ENCODE data around the gene TUBA8.
"Not testable (repeated sequence)": the region's sequence is repeated elsewhere in the genome, so short reads cannot be mapped to it uniquely, and the experiment has no call there.

TUBA8 gene

DNA sequence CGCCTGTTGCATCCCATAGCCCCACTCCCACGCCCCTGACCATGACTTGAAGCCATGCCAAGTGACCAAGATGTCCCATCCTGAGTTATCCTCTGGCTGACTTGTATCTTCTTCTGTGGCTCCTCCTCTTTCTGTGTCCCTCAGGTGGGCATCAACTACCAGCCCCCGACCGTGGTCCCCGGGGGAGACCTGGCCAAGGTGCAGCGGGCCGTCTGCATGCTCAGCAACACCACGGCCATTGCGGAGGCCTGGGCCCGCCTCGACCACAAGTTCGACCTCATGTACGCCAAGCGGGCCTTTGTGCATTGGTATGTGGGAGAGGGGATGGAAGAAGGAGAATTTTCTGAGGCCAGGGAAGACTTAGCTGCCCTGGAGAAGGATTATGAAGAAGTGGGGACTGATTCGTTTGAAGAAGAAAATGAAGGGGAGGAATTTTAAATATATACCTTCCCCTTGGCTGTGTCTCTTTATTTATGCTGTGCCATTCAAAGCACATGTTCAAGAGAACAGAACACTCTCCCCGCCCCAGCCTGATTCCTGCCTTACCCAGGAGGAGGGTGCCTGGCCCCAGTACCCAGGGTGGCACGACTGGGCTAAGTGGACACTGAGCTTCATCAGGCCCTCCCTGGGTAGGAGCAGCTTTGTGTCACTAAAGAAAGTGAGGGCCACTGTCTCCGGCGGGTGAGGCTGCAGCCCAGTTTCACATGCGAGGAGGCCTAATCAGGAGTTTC lies 20.3 kb downstream of the TUBA8 start:
- no peak for DNase-seq (ENCODE audit: low read depth in 2 of 2)

DNA sequence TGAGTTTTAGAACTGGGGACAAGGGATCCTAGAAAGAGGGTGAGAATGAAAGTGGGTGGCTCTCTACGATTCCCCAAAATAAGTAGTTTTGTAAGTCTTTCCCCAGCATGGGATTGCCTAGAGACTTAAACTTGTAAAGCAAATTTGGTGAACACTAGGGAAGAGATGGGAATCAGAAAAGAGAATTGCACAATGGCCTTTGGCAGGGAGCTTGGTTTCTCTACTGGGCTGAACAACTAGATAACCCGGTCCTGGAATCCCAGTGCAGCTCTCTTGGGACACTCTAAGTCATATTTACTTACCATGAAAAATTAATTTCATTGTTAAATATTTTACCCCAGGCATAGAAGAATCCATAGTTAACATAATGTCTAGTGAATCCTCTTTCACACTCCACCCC lies 22.8 kb downstream of the TUBA8 start:
- no peak for DNase-seq (ENCODE audit: low read depth in 2 of 2)

DNA sequence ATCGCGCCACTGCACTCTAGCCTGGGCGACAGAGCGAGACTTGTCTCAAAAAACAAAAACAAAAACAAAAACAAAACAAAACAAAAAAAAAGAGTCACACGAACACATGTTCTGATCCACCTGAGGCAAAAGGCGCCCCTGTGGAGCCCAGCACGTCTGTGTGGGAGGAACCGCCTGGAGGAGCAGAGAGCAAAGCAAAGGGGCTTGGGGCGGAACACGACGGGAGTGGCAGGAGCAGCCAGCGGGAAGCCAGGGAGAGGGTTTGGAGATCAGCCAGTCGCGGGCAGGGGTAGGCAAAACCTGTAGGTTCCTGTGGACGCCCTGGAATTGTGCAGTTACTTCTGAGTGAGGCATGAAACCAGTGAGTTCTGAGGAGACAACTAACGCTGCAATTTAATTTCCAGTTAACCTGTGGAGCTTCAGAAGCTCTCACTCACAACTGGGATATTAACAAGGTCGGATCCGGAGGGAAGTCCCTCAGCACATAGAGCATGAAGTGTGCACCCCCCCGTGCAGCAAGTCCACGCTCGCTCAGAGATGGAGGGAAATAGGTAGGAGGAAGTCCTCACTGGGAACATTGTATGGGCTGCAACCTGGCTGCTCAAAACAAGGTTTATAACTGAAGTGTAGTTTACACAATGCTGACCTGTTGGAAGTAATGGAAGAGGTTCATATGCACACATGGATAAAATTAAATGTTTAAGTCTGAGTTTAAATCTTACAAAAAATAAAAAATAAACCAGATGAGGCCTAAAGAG lies 26.1 kb downstream of the TUBA8 start:
- DNase-seq (ENCODE audit: low read depth in 2 of 2), result no peak

DNA sequence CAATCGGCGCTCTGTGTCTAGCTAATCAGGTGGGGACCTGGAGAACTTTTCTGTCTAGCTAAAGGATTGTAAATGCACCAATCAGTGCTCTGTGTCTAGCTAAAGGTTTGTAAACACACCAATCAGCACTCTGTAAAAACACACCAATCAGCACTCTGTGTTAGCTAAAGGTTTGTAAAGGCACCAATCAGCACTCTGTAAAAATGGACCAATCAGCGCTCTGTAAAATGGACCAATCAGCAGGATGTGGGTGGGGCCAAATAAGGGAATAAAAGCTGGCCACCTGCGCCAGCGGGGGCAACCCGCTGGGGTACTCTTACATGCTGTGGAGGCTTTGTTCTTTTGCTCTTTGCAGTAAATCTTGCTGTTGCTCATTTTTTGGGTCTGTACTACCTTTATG lies 30.4 kb downstream of the TUBA8 start:
- DNase-seq (ENCODE audit: low read depth in 2 of 2), result not testable (repeated sequence)

DNA sequence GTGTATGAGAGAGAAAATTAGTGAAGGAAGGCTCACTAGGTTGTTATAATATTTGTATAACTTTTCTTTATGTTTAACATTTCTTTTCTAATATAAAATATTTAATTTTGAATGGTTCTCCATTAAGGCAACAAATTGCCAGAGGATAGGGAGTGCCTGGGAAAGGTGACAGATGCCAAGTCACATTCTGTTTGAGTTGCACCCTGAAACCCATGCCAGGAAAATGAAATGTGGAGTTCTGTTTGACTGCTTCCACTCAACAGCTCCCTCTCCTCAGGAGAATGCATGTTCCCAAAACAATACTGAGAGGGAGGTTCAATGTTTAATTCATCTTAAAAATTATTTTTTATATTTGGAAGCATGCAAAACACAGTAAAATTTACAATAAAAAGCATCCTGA lies 33.5 kb downstream of the TUBA8 start:
- no peak for DNase-seq (ENCODE audit: low read depth in 2 of 2)

DNA sequence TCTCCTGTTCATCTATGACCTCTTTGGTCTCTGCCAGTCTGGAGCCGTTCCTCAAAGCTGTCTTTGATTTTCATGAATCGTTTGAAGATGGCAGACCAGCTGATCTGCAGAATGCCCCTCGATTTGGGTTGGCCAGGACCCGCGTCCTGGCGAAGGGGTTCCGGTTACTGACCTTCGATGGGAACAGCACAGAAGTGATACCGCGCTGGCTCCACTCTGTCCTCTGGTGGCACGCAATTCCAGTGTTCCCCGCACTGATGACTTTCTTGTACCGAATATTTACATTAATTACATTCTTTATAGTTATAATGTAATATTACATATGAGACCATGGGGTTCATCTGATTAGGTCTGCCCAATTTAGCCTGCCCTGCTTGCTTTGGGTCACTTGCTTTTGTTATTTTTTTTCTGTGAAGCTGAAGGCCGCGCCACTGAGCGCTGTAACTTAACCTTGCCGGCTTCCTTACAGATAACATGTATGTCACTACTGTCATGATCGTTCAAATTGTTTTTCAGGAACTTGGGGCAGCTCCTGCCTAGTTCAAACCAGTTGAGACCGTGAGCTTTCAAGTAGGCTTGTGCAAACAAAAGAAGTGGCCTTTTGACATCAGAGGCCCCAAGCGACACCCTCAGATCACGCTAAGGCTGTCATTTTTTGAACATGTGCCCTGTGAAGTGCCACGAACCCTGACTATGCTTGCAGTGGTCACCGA lies 35.2 kb downstream of the TUBA8 start:
- no peak for DNase-seq (ENCODE audit: low read depth in 2 of 2)

DNA sequence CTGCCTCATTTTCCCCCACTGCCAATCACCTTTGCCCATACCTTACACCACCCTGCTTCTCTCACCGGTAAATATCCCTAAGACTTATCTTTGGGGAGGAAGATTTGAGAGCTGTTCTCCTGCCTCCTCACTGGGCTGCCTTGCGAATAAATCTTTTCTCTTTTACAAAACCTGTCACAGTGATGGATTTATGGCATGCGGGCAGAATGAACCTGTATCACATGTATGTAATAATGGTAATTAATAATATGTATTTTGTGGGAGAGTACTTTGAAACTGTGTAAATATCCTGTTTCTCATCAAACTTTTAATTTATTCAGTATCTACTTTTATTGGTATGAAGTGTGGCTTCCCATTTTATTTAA lies 35.8 kb downstream of the TUBA8 start:
- no peak for DNase-seq (ENCODE audit: low read depth in 2 of 2)

DNA sequence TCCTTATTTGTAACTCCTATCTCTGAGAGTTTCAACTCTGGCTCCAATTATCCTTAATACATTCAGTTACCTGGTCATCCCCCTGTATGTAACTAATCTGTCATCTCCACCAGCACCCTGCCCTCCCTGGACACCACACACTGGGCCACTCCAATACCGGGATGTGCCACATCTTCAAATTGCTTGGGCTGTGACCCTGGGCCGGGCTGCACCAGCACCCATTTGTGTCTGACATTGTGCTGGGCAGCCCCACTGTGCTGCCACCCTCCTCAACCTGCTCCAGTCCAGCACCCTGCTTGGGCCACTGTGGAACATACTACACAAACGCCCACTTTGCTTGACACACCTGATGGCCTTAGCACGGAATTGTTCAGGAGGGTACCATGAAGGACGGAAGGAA lies 37.2 kb downstream of the TUBA8 start:
- DNase-seq (ENCODE audit: low read depth in 2 of 2), result no peak

DNA sequence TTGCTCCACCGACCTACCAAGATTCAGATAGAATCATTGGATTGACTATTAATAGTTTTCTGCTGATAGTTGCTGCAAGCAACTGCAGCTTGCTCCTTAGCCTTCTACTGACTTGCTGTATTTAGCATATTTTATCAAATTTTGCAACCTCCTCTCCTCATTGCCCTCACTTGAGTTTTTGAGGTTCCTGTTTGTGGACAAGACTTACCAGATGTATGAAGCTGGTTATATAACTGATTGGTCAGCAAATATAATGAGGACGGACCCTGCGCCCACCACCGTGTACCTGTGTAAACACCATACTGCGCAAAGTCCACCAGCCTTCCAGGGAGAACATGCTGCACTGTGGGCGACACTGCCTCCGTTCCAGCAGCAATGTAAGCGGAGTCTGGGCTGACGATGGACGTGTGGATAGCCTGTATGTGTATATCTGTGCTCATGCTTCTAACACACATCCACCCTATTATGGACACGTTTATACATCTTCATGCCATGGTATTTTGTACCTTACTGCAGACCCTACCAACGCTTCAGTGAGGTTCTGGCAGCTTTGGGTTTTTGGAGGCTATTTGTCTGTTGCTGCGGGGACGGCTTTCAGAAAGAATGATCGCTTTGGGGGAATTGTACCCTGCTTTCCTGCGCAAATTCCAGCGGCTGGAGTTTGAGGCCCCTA lies 37.8 kb downstream of the TUBA8 start:
- no peak for DNase-seq (ENCODE audit: low read depth in 2 of 2)

DNA sequence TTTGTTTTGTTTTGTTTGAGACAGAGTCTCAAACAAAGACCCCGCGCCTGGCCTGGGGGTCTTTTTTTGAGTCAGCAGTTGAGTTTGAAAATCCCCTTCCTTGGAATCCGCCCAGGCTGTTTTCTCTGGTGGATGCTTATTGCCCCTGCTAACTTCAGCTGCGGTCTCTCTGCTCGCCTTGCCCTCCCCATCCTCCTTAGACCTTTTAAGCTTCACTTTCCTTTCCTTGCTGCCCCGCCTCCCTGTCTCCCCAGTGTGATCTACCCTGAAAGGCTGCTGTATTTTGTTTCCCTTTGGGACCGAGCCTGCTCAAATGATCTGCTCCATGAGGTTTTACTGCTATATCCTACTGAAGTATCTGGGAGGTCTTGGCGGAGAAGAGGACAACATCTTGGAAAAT lies 41.9 kb downstream of the TUBA8 start:
- no peak for DNase-seq (ENCODE audit: low read depth in 2 of 2)

DNA sequence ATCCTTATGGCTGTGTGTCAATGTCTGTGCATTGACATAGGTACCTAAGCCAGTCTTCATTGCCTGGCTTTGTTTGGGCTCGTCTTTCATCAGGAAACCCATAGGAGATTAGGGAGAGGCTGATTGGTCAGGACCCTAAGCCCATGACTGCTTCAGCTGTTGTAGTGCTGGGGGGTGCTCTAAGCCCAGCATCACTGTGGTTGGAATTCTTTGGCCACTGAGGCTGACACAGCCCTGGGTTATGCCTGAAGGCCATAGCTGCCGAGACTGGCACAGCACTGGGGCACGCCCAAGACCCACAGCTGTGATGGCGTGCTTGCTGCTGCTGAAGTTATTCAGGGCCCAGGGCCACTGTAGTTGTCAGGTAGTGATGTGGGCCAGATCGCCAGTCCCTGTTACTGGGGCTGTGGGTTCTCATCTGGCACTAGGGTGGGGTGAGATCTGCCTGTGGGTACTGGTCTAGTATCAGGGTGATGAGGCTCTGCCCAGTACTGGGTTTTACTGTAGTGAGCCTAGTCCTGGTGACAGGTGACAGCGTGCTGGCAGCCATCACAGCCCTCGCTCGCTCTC lies 44.3 kb downstream of the TUBA8 start:
- no peak for DNase-seq (ENCODE audit: low read depth in 2 of 2)

DNA sequence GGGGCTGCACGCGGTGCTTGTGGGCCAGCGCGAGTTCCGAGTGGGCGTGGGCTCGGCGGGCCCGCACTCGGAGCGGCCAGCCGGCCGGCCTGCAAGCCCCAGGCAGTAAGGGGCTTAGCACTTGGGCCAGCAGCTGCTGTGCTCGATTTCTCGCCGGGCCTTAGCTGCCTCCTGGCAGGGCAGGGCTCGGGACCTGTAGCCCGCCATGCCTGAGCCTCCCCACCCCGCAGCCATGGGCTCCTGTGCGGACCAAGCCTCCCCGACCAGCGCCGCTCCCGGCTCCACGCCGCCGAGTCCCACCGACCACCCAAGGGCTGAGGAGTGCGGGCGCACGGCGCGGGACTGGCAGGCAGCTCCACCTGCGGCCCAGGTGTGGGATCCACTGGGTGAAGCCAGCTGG lies 44.9 kb downstream of the TUBA8 start:
- not testable (repeated sequence) for DNase-seq (ENCODE audit: low read depth in 2 of 2)

DNA sequence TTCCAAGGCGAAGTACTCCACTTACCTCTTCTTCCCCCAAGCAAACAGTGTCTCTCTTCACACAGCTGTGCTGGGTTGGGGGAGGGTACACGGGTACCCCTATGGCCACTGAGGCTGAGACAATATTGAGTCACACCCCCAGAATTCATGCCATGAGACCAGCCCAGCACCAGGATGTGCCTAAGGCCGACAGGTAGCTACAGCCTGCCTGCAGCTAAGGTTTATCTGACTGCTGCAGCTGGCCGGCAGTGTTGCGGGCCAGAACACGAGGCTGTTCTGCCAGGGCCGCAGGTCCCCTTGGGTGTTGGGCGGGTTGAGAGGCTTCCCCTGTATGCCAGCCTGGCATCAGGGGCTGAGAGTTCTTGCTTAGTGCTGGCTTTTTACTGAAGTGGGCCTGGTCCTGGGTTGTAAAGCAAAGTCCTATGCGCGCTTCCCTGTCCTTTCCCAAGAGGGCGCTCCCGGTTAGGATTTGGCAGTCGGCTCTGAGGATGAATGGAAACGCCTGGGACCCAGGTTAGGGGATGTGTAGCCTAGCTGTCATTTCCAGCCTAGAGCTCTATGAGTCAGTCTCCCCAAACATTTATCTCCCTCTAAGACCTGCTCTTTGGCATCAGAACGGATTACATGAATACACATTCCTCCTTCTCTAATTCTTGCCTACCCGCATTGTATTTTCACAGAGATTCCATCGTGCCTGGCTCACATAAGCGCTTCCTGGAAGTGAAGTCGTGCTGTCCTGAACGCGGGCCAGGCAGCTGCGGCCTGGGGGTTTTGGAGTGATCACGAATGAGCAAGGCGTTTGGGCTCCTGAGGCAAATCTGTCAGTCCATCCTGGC lies 46.5 kb downstream of the TUBA8 start:
- peak in 1 of 2 donors; percentile 10 for DNase-seq (ENCODE audit: low read depth in 2 of 2)

DNA sequence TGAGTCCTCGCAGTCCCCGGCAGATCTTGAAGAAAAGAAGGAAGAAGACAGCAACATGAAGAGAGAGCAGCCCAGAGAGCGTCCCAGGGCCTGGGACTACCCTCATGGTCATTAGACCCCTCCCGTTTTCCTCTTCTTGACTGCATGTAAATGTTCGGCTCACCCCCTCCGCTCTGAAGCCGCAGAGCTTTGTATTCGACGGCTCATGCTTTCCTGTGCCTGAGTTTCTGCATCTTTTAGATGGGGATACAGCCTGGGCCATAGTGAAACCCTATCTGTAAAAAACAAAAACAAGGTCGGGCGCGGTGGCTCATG lies 47.1 kb downstream of the TUBA8 start:
- no peak for DNase-seq (ENCODE audit: low read depth in 2 of 2)

DNA sequence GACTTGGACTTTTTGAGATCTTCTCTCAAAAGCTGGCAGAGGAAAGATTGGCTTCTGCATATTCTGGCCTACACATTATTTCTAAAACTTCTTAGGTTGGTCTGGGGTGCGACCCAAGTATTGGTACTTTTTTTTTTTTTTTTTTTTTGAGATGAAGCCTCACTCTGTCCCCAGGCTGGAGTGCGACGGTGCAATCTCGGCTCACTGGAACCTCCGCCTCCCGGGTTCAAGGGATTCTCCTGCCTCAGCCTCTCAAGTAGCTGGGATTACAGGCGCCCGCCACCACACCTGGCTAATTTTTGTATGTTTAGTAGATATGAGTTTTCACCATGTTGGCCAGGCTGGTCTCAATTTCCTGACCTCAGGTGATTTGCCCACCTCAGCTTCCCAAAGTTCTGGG lies 50.0 kb downstream of the TUBA8 start:
- DNase-seq (ENCODE audit: low read depth in 2 of 2), result not testable (repeated sequence)

DNA sequence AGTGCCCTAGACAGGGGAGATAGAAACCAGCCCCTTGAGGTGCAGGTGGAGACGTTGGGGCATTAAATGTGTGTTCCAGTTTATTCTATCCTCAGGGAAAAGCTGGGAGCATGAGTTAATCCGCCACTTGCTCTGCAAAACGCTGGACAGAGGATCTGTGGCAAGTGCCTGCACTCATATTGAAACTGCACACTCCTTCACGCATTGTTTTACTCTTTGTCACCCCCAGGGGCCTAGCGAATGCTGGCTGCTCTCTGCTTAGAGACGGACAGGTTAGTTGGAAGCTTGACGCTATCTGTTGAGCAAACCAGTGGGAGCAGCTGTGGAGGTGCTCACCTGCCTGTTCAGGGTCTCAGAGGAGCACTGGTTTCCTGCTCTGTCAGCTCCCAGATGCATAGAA lies 53.2 kb downstream of the TUBA8 start:
- not testable (repeated sequence) for DNase-seq (ENCODE audit: low read depth in 2 of 2)

DNA sequence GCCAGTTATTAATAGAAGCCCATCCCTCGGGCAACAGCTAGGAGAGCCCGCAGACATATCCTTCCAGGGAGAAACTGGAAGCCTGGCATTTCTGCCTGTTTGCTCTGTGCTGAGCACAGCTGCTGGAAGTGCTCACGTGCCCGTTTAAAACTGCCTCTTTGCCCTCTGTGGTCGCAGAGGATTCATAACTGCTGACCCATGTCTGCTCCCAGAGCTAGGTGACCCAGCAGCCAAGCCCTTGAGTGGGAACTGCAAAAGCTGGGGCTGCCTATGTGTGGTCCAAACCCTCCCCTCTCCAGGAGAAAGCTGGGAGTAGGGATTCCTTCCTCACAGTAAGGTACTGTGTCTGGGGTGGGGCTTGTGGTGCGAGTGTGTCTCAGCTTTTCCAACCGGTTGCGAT lies 54.0 kb downstream of the TUBA8 start:
- not testable (repeated sequence) for DNase-seq (ENCODE audit: low read depth in 2 of 2)

DNA sequence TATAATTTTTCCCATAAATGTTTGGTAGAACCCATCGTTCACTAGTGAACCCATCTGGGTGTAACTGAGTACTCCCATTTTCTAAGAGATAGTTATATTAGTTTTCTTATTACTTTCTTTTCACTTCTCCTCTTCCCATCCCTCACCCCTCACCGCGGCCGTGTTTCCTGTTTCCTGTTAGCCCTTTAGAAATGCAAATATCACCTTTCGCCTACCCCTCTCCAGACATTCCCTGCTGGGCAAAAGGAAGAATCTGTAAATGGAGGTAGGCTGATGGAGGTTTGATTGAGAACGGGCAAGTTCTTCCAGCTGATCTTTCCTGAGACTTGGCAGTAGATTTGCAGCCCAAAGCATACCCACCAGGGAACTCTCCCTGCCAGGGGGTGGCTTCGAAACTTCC lies 54.7 kb downstream of the TUBA8 start:
- DNase-seq (ENCODE audit: low read depth in 2 of 2), result not testable (repeated sequence)

DNA sequence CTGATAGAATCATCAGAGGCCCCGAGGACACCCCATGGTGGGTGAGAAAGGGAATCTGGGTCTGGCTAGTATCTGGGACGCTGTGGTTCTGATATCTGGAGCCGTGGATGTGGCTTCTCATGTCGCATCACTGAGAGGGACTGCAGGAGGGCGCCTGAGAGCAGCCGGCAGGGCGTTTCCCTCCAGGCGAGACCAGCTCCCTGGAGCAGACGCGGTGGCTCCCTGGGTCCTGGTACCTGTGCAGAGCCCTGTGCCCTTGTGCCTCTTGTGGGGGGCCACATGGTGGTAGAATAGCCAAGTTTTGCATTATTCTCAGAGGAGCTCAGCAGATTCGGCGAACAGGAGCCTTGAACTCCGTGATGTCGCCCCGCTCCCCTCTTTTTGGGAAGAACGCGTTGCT lies 59.7 kb downstream of the TUBA8 start:
- DNase-seq (ENCODE audit: low read depth in 2 of 2), result not testable (repeated sequence)

DNA sequence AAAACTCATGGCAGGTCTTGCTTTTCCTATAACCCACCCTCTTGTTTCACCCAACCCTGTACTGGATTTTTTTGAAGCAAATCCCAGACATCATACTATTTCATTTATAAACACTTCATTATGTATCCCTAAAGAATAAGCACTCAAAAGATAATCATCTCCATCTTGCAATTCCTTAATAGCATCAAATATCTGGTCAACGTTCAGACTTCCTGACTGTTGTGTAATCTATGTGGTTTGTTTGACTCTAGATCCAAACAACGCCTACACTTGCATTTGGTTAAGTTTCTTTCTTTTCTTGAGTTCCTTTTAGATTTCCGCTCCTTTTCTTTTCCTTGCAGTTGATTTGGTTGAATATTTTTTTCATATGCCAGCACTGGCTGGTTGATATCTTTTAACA lies 61.6 kb downstream of the TUBA8 start:
- DNase-seq (ENCODE audit: low read depth in 2 of 2), result not testable (repeated sequence)

DNA sequence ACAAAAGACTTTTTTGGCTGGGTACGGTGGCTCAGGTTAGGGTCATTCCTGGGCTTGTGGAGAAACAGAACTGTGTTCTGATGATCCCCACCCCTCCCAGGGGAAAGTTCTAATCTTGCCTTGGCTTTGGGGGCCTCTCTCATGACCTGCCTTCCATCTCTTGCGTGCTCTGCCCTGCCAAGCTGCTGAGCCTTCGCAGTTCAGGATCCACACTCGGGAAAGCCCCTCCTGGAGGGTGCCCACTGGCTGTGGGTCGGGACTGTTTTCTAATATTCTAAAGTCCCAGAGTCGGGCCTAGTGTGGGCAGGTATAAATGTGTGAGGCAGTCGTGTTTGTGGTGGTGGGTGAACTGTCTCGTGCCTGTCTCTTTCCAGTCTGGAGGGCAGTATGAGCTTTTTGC lies 62.2 kb downstream of the TUBA8 start:
- not testable (repeated sequence) for DNase-seq (ENCODE audit: low read depth in 2 of 2)

Data from stimulated activated CD4-positive, alpha-beta T cell treated with anti-CD3 and anti-CD28 coated beads, Interleukin-1b, Interleukin-23, amount 100 ng/mL, for 1 hour (primary cell).